Spleen (tissue), 7 donors: ENCODE measurements around the gene CAMTA1.

Source experiments
- CTCF ChIP-seq, 11 experiments: fragments of 200-600 bp in 7 of 11; fragments of 450-650 bp in 4 of 11; sonication (generic) in 4 of 11; IDR thresholded peaks in 8 of 11; conservative IDR thresholded peaks in 3 of 11; 1 replicate in 7 of 11; 2 replicates in 4 of 11; pipeline versions ENCODE4 v1.4.0 to v1.8.0; 2016 to 2021; ENCODE audit warnings: antibody characterized with exemption in 11 of 11, inconsistent platforms in 4 of 11, mild to moderate bottlenecking in 1 of 11
- POLR2A ChIP-seq, 3 donors: fragments of 450-650 bp; IDR thresholded peaks; one replicate each; pipeline ENCODE4 v1.5.1; 2017; ENCODE audit warnings: antibody characterized with exemption in 3 of 3, mild to moderate bottlenecking in 1 of 3
- donor health status: DM: no; HTN: no; CAD: no; lungs with moderate emphysema.
- donor health status: DM: no; HTN: no; CAD: no.
- donor health status: DM: no; HTN: no; CAD: no.

DNA sequence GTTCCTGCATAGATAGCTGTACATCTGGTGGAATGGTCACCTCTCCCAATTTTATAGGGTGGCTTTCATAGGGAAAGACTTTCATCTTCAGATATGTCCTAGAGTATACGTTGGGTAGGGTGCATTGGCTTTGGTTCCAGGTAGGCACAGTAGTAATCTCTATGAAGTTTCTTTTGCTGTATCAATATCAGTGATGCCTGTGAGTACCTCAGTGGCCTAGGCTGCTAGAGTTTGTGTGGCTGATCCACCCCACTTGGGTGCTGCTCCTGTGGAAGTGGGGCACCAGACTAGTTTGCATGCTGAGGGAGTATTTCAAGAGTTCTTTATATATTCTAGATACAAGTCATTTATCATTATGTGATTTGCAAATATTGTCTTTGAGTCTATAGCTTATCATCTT is 615.3 kb downstream of the CAMTA1 start:
- TF ChIP-seq CTCF (IDR thresholded peaks at IDR 0.05 in 8 of 11, conservative IDR thresholded peaks at IDR 0.05 in 3 of 11), result no peak
- no peak for TF ChIP-seq POLR2A (IDR thresholded peaks at IDR 0.05)
